A673 (cell line): ENCODE data around the gene HLCS. TPM values are rescaled to one million over a fixed set of nuclear protein-coding genes. Genes with fewer than 3 reads are reported as not detected.

ENCODE experiments used
- BruUV-seq: library from RNA; stranded (reverse); fragments of 400-500 nt; replicated peaks from 2 replicates; lab custom pipeline; 2021; lab: Mats Ljungman, UMichigan
- CTCF ChIA-PET: fragments of 300-600 bp; sonication (Branson Sonifier 250); formaldehyde crosslinking; loops from one replicate; lab custom pipeline; 2022; ENCODE audit warnings: antibody characterized with exemption; lab: Charles Lee
- POLR2A ChIA-PET: fragments of 300-600 bp; sonication (Branson Sonifier 250); formaldehyde crosslinking; loops from one replicate; lab custom pipeline; 2022; ENCODE audit warnings: antibody characterized with exemption; ENCODE audit not compliant: low non-redundant PET; lab: Charles Lee
- DNase-seq: peaks from one replicate; pipeline ENCODE4 v3.0.0-alpha.2; 2015; ENCODE audit warnings: low spot score
- H3K27ac ChIP-seq: fragments of 200-600 bp; sonication (generic); 2 replicates; pipeline ENCODE4 v1.5.1; 2016; ENCODE audit warnings: mixed run types, low read depth, mild to moderate bottlenecking, mixed read lengths, antibody characterized with exemption, low read length; ENCODE audit not compliant: poor library complexity, severe bottlenecking
- H3K27me3 ChIP-seq: fragments of 200-600 bp; sonication (generic); replicated peaks from 2 replicates; pipeline ENCODE4 v1.6.1; 2017; ENCODE audit warnings: mixed run types, low read depth, mild to moderate bottlenecking, mixed read lengths, antibody characterized with exemption, low read length; ENCODE audit not compliant: insufficient read depth, poor library complexity
- H3K36me3 ChIP-seq: fragments of 200-600 bp; sonication (generic); 2 replicates; pipeline ENCODE4 v1.6.1; 2016; ENCODE audit warnings: mixed run types, mild to moderate bottlenecking, mixed read lengths, antibody characterized with exemption, low read length; ENCODE audit not compliant: insufficient read depth, poor library complexity, severe bottlenecking
- H3K4me1 ChIP-seq: fragments of 200-600 bp; sonication (generic); 2 replicates; pipeline ENCODE4 v1.6.1; 2017; ENCODE audit warnings: mixed run types, mild to moderate bottlenecking, mixed read lengths, antibody characterized with exemption, low read length; ENCODE audit not compliant: insufficient read depth, poor library complexity, severe bottlenecking
- H3K4me3 ChIP-seq: fragments of 200-600 bp; sonication (generic); 2 replicates; pipeline ENCODE4 v1.5.1; 2016; ENCODE audit warnings: low read depth, mixed run types, mild to moderate bottlenecking, mixed read lengths, low read length; ENCODE audit not compliant: poor library complexity, severe bottlenecking
- H3K9me3 ChIP-seq: fragments of 200-600 bp; sonication (generic); 2 replicates; pipeline ENCODE4 v1.6.1; 2016; ENCODE audit warnings: mixed run types, low read depth, mild to moderate bottlenecking, mixed read lengths, antibody characterized with exemption, low read length; ENCODE audit not compliant: poor library complexity, severe bottlenecking
- CTCF ChIP-seq: fragments of 300-800, 200-600 bp; sonication (generic); conservative IDR thresholded peaks from 2 replicates; pipeline ENCODE4 v1.5.1; 2017; ENCODE audit warnings: low read depth, mild to moderate bottlenecking, antibody characterized with exemption, low read length, moderate library complexity, mixed read lengths
- EZH2 ChIP-seq: fragments of 200-600 bp; sonication (generic); IDR thresholded peaks from 2 replicates; pipeline ENCODE4 v1.6.1; 2017; ENCODE audit warnings: borderline replicate concordance, low read depth, mild to moderate bottlenecking, mixed read lengths, antibody characterized with exemption, low read length; ENCODE audit not compliant: poor library complexity, severe bottlenecking
- intact Hi-C: fragments of 100-400 bp; cut with micrococcal nuclease; formaldehyde crosslinking; loops from one replicate; pipeline ENCODE4 v1.10.0; 2022; ENCODE audit not compliant: unreplicated experiment
- total RNA-seq: library from RNA; stranded (reverse); gene quantifications from 2 replicates; pipeline ENCODE4 v1.2.3, GENCODE V29; 2021

The HLCS gene
- total RNA-seq, 1 experiment from 2014 or later = 15.3 TPM

- ChIA-PET POLR2A (no interaction called here), CTCF (no interaction called here)
- DNase-seq = peak; percentile 65
- Histone ChIP-seq H3K27me3 (no peaks in the 10 kb centered on the region), H3K9me3 (no peaks in the 10 kb centered on the region), H3K4me3 (no peak overlapping the region), H3K36me3 (no peaks in the 10 kb centered on the region), H3K27ac (no peak overlapping the region), H3K4me1 (peaks cover 27% of the 10 kb centered on the region)
- TF ChIP-seq EZH2 (no peak), CTCF (no peak)
- no TSS peak for BruUV-seq
- intact Hi-C loops = loop anchor here (10.0 kb wide), 2 partner anchors 355 to 435 kb away; no protein-coding TSS in a partner anchor
Observed at GRCh38 chr21:36859744-36860501, 106.5 kb downstream of the HLCS start.

GRCh38 chr21:36858320-36858957, 108.0 kb downstream of the HLCS start:
- ChIA-PET CTCF (interaction anchor here (1.0 kb wide), 1 partner anchor 59 kb away, joined by 3 read pairs; no protein-coding TSS in a partner anchor), POLR2A (no interaction called here)
- no peak overlapping the region for H3K4me3 ChIP-seq
- BruUV-seq = no TSS peak
- H3K27ac ChIP-seq = no peak overlapping the region
- no peaks in the 10 kb centered on the region for H3K27me3 ChIP-seq
- no peaks in the 10 kb centered on the region for H3K9me3 ChIP-seq
- DNase-seq = no peak
- peaks cover 32% of the 10 kb centered on the region for H3K4me1 ChIP-seq
- TF ChIP-seq CTCF (no peak), EZH2 (no peak)
- H3K36me3 ChIP-seq = no peaks in the 10 kb centered on the region
- intact Hi-C loops = loop anchor here (10.0 kb wide), 2 partner anchors 354 to 434 kb away; no protein-coding TSS in a partner anchor

GRCh38 chr21:36856643-36857042, 109.8 kb downstream of the HLCS start:
- ChIA-PET CTCF (no interaction called here), POLR2A (no interaction called here)
- intact Hi-C loops = loop anchor here (10.0 kb wide), 2 partner anchors 352 to 432 kb away; no protein-coding TSS in a partner anchor
- no peak overlapping the region for H3K4me3 ChIP-seq
- no TSS peak for BruUV-seq
- no peaks in the 10 kb centered on the region for H3K27me3 ChIP-seq
- no peak for DNase-seq
- H3K27ac ChIP-seq = no peak overlapping the region
- TF ChIP-seq CTCF (no peak), EZH2 (no peak)
- H3K4me1 ChIP-seq = peaks cover 21% of the 10 kb centered on the region
- no peaks in the 10 kb centered on the region for H3K36me3 ChIP-seq
- no peaks in the 10 kb centered on the region for H3K9me3 ChIP-seq
